Neural cell (in vitro differentiated cells): ENCODE results near the gene KCNIP4. TPM values are rescaled to one million over a fixed set of nuclear protein-coding genes. Genes with fewer than 3 reads are reported as not detected.

ENCODE experiments used
- H2AFZ ChIP-seq: fragments of 200-600, 300-800 bp; sonication (generic), shearing (Covaris generic); 2 replicates; pipeline ENCODE4 v1.6.0; 2014; ENCODE audit warnings: low read depth, mild to moderate bottlenecking, antibody characterized with exemption, low read length, moderate library complexity
- H3F3A ChIP-seq: fragments of 200-600 bp; shearing (Covaris generic); 2 replicates; pipeline ENCODE4 v1.6.1; 2016; ENCODE audit warnings: mild to moderate bottlenecking, moderate library complexity, mixed read lengths, antibody characterized with exemption, low read length; ENCODE audit not compliant: insufficient read depth, poor library complexity, severe bottlenecking
- H3K27ac ChIP-seq: fragments of 200-600, 300-800 bp; sonication (generic), shearing (Covaris generic); 2 replicates; pipeline ENCODE4 v1.5.1; 2014; ENCODE audit warnings: mild to moderate bottlenecking, low read length, moderate library complexity
- H3K27me3 ChIP-seq: fragments of 300-800, 200-600 bp; sonication (generic), shearing (Covaris generic); 2 replicates; pipeline ENCODE4 v1.6.0; 2014; ENCODE audit warnings: mild to moderate bottlenecking, low read depth, low read length, moderate library complexity; ENCODE audit not compliant: insufficient read depth
- H3K36me3 ChIP-seq: fragments of 300-800, 200-600 bp; sonication (generic), shearing (Covaris generic); 2 replicates; pipeline ENCODE4 v1.5.1; 2014; ENCODE audit warnings: mild to moderate bottlenecking, antibody characterized with exemption, low read length, moderate library complexity; ENCODE audit not compliant: insufficient read depth
- H3K4me2 ChIP-seq: fragments of 300-800, 200-600 bp; sonication (generic), shearing (Covaris generic); 2 replicates; pipeline ENCODE4 v1.6.0; 2014; ENCODE audit warnings: mild to moderate bottlenecking, low read length
- H3K4me3 ChIP-seq: fragments of 300-800, 200-600 bp; sonication (generic), shearing (Covaris generic); 2 replicates; pipeline ENCODE4 v1.5.1; 2014; ENCODE audit warnings: mild to moderate bottlenecking, low read length, moderate library complexity
- H3K79me2 ChIP-seq: fragments of 200-600 bp; shearing (Covaris generic); replicated peaks from 2 replicates; pipeline ENCODE4 v1.6.0; 2014; ENCODE audit warnings: mild to moderate bottlenecking, low read length, moderate library complexity; ENCODE audit not compliant: insufficient read depth
- H3K9ac ChIP-seq: fragments of 300-800, 200-600 bp; sonication (generic), shearing (Covaris generic); 2 replicates; pipeline ENCODE4 v1.6.1; 2016; ENCODE audit warnings: mild to moderate bottlenecking, low read length, mixed read lengths
- H3K9me2 ChIP-seq: fragments of 200-600 bp; shearing (Covaris generic); 2 replicates; pipeline ENCODE4 v1.6.1; 2016; ENCODE audit warnings: mild to moderate bottlenecking, low read length, mixed read lengths; ENCODE audit not compliant: insufficient read depth
- H3K9me3 ChIP-seq: fragments of 200-600, 300-800 bp; sonication (generic), shearing (Covaris generic); 2 replicates; pipeline ENCODE4 v1.6.1; 2016; ENCODE audit warnings: mild to moderate bottlenecking, mixed run types, low read length, moderate library complexity, mixed read lengths
- H4K20me1 ChIP-seq: fragments of 200-600 bp; shearing (Covaris generic); 2 replicates; pipeline ENCODE4 v1.6.1; 2016; ENCODE audit warnings: mild to moderate bottlenecking, mixed run types; ENCODE audit not compliant: insufficient read depth
- CTCF ChIP-seq: fragments of 450-650 bp; IDR thresholded peaks from 2 replicates; pipeline ENCODE4 v1.5.1; 2014; ENCODE audit warnings: antibody characterized with exemption, mild to moderate bottlenecking, moderate library complexity; ENCODE audit not compliant: poor library complexity, severe bottlenecking
- EP300 ChIP-seq: fragments of 450-650 bp; conservative IDR thresholded peaks from 2 replicates; pipeline ENCODE4 v1.6.1; 2014; ENCODE audit warnings: antibody characterized with exemption, mild to moderate bottlenecking, moderate library complexity; ENCODE audit not compliant: poor library complexity, severe bottlenecking
- EZH2 ChIP-seq: fragments of 200-600, 300-800 bp; shearing (Covaris generic), sonication (generic); IDR thresholded peaks from 2 replicates; pipeline ENCODE4 v1.6.1; 2014; ENCODE audit warnings: antibody characterized with exemption, low read length, borderline replicate concordance, mild to moderate bottlenecking; ENCODE audit not compliant: insufficient read depth, poor library complexity, severe bottlenecking
- MXI1 ChIP-seq: fragments of 450-650 bp; conservative IDR thresholded peaks from 2 replicates; pipeline ENCODE4 v1.6.1; 2014; ENCODE audit warnings: antibody characterized with exemption, mild to moderate bottlenecking; ENCODE audit not compliant: poor library complexity, severe bottlenecking
- POLR2AphosphoS5 ChIP-seq: IDR thresholded peaks from 2 replicates; pipeline ENCODE4 v1.6.1; 2012
- RAD21 ChIP-seq: fragments of 450-650 bp; conservative IDR thresholded peaks from 2 replicates; pipeline ENCODE4 v1.6.1; 2014; ENCODE audit warnings: antibody characterized with exemption, mild to moderate bottlenecking, moderate library complexity
- REST ChIP-seq: IDR thresholded peaks from 2 replicates; pipeline ENCODE4 v1.6.1; 2012; ENCODE audit warnings: borderline replicate concordance
- SMC3 ChIP-seq: fragments of 450-650 bp; conservative IDR thresholded peaks from 2 replicates; pipeline ENCODE4 v1.6.1; 2014; ENCODE audit warnings: antibody characterized with exemption, mild to moderate bottlenecking, moderate library complexity; ENCODE audit not compliant: poor library complexity
- TAF1 ChIP-seq: IDR thresholded peaks from 2 replicates; pipeline ENCODE4 v1.6.1; 2012; ENCODE audit warnings: low read depth
- polyA plus RNA-seq: library from polyadenylated mRNA; depleted of rRNA; stranded (reverse); fragments of >200 nt; gene quantifications from 2 replicates; pipeline ENCODE4 v1.2.3, GENCODE V29; 2014

The KCNIP4 gene
- polyA plus RNA-seq, 1 donor from 2014 or later, result 22.8 TPM

- no peaks in the 10 kb centered on the region for H3K9me2 ChIP-seq
- no peaks in the 10 kb centered on the region for H4K20me1 ChIP-seq
- no peaks in the 10 kb centered on the region for H3K27me3 ChIP-seq
- H3K27ac ChIP-seq, result no peak overlapping the region
- H2AFZ ChIP-seq, result no peak overlapping the region
- H3K9ac ChIP-seq, result no peak overlapping the region
- H3K4me2 ChIP-seq, result no peak overlapping the region
- no peaks in the 10 kb centered on the region for H3F3A ChIP-seq
- no peaks in the 10 kb centered on the region for H3K79me2 ChIP-seq
- TF ChIP-seq MXI1 (no peak), EZH2 (no peak), RAD21 (no peak), REST (no peak), TAF1 (no peak)
- H3K36me3 ChIP-seq, result no peaks in the 10 kb centered on the region
- no peak overlapping the region for H3K4me3 ChIP-seq
- no peaks in the 10 kb centered on the region for H3K9me3 ChIP-seq
Measured at GRCh38 chr4:21535898-21536297, 412.7 kb downstream of the KCNIP4 start.

DNA sequence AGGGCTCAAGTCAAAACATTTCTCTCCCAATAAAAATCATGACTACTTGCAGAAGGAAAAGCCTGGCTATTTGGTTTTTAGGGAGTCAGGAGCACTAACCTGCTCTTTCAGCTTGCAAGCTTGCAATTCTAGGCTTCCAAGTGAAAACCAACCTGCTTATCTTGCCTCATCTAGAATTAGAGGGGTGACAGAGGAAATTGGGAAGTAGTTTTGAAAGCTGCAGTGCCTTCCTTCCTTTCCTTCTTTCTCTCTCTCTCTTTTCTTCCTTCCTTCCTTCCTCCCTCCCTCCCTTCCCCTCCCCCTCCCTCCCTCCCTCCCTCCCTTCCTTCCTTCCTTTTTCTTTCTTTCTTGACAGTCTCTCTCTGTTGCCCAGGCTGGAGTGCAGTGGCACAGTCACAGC lies 417.5 kb downstream of the KCNIP4 start:
- no peaks in the 10 kb centered on the region for H3K36me3 ChIP-seq
- H3K9me3 ChIP-seq, result no peaks in the 10 kb centered on the region
- no peak overlapping the region for H2AFZ ChIP-seq
- no peaks in the 10 kb centered on the region for H3K79me2 ChIP-seq
- H3K4me2 ChIP-seq, result no peak overlapping the region
- TF ChIP-seq TAF1 (no peak), REST (no peak), CTCF (no peak), EZH2 (no peak), EP300 (no peak), RAD21 (no peak), SMC3 (no peak), POLR2AphosphoS5 (no peak), MXI1 (no peak)
- no peaks in the 10 kb centered on the region for H3K27me3 ChIP-seq
- H3K9ac ChIP-seq, result no peak overlapping the region
- no peaks in the 10 kb centered on the region for H3K9me2 ChIP-seq
- no peak overlapping the region for H3K4me3 ChIP-seq
- H4K20me1 ChIP-seq, result no peaks in the 10 kb centered on the region
- no peaks in the 10 kb centered on the region for H3F3A ChIP-seq
- H3K27ac ChIP-seq, result no peak overlapping the region
